Vagina (tissue), 2 donors: ENCODE results near the gene DAGLB. TPM values are rescaled to one million over a fixed set of nuclear protein-coding genes. Genes with fewer than 3 reads are reported as not detected.
"Not testable (repeated sequence)": the region's sequence is repeated elsewhere in the genome, so short reads cannot be mapped to it uniquely, and the experiment has no call there.

Experiments
- DNase-seq, 2 donors: peaks; one replicate each; pipeline ENCODE4 v3.0.0-alpha.2; 2017; ENCODE audit errors: extremely low spot score in 2 of 2
- H3K27ac ChIP-seq: fragments of 200-600 bp; sonication (generic); one replicate; pipeline ENCODE4 v1.5.1; 2019
- H3K27me3 ChIP-seq: fragments of 200-600 bp; sonication (generic); one replicate; pipeline ENCODE4 v1.5.1; 2019
- H3K36me3 ChIP-seq, 2 donors: fragments of 200-600 bp; sonication (generic); one replicate each; pipeline ENCODE4 v1.5.1; 2017 to 2019
- H3K4me1 ChIP-seq: fragments of 200-600 bp; sonication (generic); one replicate; pipeline ENCODE4 v1.5.1; 2019
- H3K4me3 ChIP-seq, 2 donors: fragments of 200-600 bp; sonication (generic); 1 replicate in 1 of 2; 2 replicates in 1 of 2; pipeline ENCODE4 v1.5.1; 2016 to 2019
- H3K9me3 ChIP-seq: fragments of 200-600 bp; sonication (generic); one replicate; pipeline ENCODE4 v1.5.1; 2019
- POLR2A ChIP-seq, 2 donors: fragments of 450-650 bp; IDR thresholded peaks; one replicate each; pipeline ENCODE4 v1.6.1; 2017; ENCODE audit warnings: antibody characterized with exemption in 2 of 2, mild to moderate bottlenecking in 2 of 2, moderate library complexity in 2 of 2
- POLR2AphosphoS5 ChIP-seq, 2 donors: sonication (generic); formaldehyde crosslinking; IDR thresholded peaks; one replicate each; pipeline ENCODE4 v1.9.0; 2017; ENCODE audit warnings: antibody characterized with exemption in 2 of 2, mild to moderate bottlenecking in 2 of 2, low read depth in 1 of 2; ENCODE audit not compliant: insufficient read depth in 1 of 2
- intact Hi-C: fragments of 100-400 bp; cut with DNase I; formaldehyde crosslinking; loops from one replicate; pipeline ENCODE4 v1.15.1; 2023
- total RNA-seq: library from RNA; depleted of rRNA; stranded (reverse); fragments of >200 nt; gene quantifications from one replicate; pipeline ENCODE4 v1.2.3, GENCODE V29; 2016
- TF ChIP-seq, protein P1 (sequence below), 3 experiments: fragments of 450-650 bp in 2 of 3; fragments of 200-600 bp in 1 of 3; sonication (generic) in 1 of 3; IDR thresholded peaks; one replicate each; pipeline ENCODE4 v1.5.1; 2017 to 2019; ENCODE audit warnings: antibody characterized with exemption in 3 of 3, mild to moderate bottlenecking in 2 of 3, moderate library complexity in 2 of 3

The DAGLB gene
- total RNA-seq, 1 donor from 2014 or later: 22.1 TPM

DNA sequence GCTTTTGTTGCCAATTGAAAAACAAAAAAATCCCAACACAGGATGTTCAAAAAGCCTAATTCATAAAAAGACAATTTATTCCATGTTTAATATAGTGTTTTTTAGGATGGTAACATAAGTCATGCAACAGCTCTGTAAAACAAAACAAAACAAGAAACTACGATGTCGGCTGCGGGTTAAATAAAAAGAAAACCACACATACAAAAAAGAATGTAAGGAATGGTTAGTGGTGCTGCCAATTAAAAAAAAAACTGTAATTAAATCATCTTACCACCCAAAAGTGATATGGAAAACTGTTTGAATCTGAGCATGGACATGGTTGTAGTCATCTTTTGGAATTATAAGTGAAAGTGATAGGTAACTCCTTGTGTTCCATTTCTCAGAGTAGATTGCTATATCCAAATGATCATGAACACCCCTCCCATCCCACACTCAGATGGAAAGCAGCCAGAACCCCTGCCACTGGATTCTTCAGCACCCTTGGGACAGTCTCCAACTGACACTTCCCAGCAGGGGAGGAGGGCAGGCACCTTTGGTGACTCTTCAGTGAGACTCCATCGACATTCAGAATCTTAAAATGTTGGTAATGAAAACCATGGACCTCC, 14.3 kb upstream of the DAGLB start:
- no peak for TF ChIP-seq POLR2AphosphoS5 (IDR thresholded peaks at IDR 0.05; ENCODE audit: insufficient read depth in 1 of 2, low read depth in 1 of 2)
- no peak for TF ChIP-seq POLR2A (IDR thresholded peaks at IDR 0.05)
- TF ChIP-seq, protein P1, sequence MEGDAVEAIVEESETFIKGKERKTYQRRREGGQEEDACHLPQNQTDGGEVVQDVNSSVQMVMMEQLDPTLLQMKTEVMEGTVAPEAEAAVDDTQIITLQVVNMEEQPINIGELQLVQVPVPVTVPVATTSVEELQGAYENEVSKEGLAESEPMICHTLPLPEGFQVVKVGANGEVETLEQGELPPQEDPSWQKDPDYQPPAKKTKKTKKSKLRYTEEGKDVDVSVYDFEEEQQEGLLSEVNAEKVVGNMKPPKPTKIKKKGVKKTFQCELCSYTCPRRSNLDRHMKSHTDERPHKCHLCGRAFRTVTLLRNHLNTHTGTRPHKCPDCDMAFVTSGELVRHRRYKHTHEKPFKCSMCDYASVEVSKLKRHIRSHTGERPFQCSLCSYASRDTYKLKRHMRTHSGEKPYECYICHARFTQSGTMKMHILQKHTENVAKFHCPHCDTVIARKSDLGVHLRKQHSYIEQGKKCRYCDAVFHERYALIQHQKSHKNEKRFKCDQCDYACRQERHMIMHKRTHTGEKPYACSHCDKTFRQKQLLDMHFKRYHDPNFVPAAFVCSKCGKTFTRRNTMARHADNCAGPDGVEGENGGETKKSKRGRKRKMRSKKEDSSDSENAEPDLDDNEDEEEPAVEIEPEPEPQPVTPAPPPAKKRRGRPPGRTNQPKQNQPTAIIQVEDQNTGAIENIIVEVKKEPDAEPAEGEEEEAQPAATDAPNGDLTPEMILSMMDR (IDR thresholded peaks at IDR 0.05): no peak
- no peak overlapping the region for H3K27ac ChIP-seq
- H3K27me3 ChIP-seq: no peaks in the 10 kb centered on the region
- intact Hi-C loops: no loop called here
- DNase-seq: no peak
- H3K36me3 ChIP-seq: peaks cover 0 to 55% of the 10 kb centered on the region in 2 donors
- no peaks in the 10 kb centered on the region for H3K9me3 ChIP-seq
- H3K4me1 ChIP-seq: no peaks in the 10 kb centered on the region
- H3K4me3 ChIP-seq: no peak overlapping the region

DNA sequence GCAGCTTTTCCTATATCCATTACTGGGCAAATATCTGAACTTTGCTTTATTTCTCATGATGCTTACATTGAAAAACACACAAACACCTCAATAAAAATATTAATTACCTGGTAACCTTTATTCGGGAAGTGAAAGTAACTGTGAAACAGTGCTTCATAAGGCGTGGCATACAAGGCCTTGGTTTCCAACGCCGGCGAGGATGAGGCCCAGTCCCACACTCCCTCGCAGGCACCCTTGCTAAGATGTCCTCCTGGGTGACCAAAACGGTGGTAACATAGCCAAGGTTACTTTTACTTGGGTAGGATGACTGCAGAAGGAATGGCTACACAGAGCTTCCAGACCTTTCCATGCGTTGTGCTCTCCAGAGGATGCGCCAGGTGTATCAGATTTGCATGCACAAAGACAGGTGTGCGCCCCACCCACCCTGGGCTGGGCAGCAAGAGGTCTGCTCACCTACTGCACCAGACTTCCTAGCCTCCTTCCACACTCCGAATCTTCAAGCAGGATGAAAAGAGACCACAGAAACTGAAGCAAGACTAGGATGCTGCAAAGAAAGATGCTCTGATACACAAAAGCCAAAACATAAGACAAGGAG, 13.3 kb upstream of the DAGLB start:
- intact Hi-C loops: no loop called here
- no peaks in the 10 kb centered on the region for H3K27me3 ChIP-seq
- peaks cover 0 to 45% of the 10 kb centered on the region in 2 donors for H3K36me3 ChIP-seq
- no peak for TF ChIP-seq POLR2AphosphoS5 (IDR thresholded peaks at IDR 0.05; ENCODE audit: insufficient read depth in 1 of 2, low read depth in 1 of 2)
- TF ChIP-seq, protein P1 (IDR thresholded peaks at IDR 0.05): no peak
- no peak for TF ChIP-seq POLR2A (IDR thresholded peaks at IDR 0.05)
- H3K4me1 ChIP-seq: no peaks in the 10 kb centered on the region
- H3K9me3 ChIP-seq: no peaks in the 10 kb centered on the region
- no peak overlapping the region for H3K4me3 ChIP-seq
- no peak overlapping the region for H3K27ac ChIP-seq
- DNase-seq: no peak

DNA sequence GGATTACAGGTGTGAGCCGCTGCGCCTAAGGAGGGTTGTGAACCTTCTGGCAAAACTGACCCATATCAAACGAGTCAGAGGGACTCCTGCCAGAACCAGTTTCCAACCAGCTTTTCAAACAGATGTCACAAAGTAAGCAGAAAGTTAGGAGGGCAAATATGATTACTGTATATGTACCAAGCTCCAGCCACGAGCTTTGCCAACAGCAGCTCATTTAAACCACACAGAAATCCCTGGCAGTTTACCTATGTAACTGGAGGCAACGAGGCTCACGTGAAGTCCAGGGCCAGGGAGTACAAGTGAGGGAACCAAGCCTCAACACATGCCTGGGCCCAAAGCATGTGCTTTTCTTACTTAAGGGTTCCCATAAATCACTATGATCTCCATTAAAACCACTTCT, 12.5 kb upstream of the DAGLB start:
- Histone ChIP-seq H3K36me3 (peaks cover 0 to 37% of the 10 kb centered on the region in 2 donors), H3K4me3 (no peak overlapping the region)
- no peak for DNase-seq

DNA sequence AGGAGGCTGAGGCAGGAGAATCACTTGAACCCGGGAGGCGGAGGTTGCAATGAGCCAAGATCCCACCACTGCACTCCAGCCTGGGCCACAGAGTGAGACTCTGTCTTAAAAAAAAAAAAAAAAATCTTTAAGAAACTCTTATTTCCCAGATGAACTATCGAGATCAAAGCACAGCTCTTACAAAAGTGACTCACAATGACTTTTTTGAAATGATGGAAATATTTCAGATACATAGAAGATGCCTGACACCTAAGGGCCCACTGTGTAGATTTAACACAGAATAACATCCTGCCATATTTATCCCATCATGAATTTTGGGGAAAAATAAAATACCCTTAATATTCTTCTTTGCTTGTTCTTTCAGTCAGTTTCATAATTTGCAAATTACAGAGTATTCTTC, 10.9 kb upstream of the DAGLB start:
- DNase-seq, intact Hi-C loops, H3K4me1 ChIP-seq, H3K9me3 ChIP-seq, H3K27ac ChIP-seq, H3K4me3 ChIP-seq, H3K27me3 ChIP-seq: not testable (repeated sequence)
- peaks cover 0 to 23% of the 10 kb centered on the region in 2 donors for H3K36me3 ChIP-seq

More for the DNA sequence above, 12.5 kb upstream of the DAGLB start:
- Histone ChIP-seq H3K27me3 (no peaks in the 10 kb centered on the region), H3K9me3 (no peaks in the 10 kb centered on the region), H3K27ac (no peak overlapping the region), H3K4me1 (no peaks in the 10 kb centered on the region)
- intact Hi-C loops: no loop called here
- TF ChIP-seq POLR2AphosphoS5 (IDR thresholded peaks at IDR 0.05; ENCODE audit: insufficient read depth in 1 of 2, low read depth in 1 of 2) (no peak), POLR2A (IDR thresholded peaks at IDR 0.05) (no peak)
- TF ChIP-seq, protein P1 (IDR thresholded peaks at IDR 0.05): no peak

DNA sequence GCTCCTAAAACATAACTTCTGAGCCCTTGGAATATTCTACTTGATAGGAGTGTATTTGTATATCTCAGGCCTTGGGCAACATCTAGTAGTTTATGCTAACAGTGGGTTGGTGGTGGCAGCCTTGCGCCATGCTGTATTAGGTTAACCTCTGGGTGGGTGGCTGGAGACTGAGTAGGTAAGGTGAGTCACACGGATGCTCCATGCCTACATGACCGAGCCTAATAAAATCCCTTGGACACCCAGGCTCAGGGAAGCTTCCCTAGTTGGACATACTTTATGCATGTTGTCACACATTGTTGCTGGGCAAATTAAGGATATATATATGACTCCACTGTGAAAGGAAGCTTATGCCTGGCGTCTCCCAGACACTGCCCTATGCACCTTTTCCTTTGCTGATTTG, 6.0 kb upstream of the DAGLB start:
- TF ChIP-seq, protein P1 (IDR thresholded peaks at IDR 0.05): no peak
- Histone ChIP-seq H3K4me1 (no peaks in the 10 kb centered on the region), H3K36me3 (no peaks in the 10 kb centered on the region), H3K4me3 (no peak overlapping the region), H3K27me3 (no peaks in the 10 kb centered on the region), H3K27ac (no peak overlapping the region), H3K9me3 (no peaks in the 10 kb centered on the region)
- DNase-seq: no peak
- intact Hi-C loops: no loop called here
